ENCODE results near the gene DMXL1. TPM values are rescaled to one million over a fixed set of nuclear protein-coding genes. Genes with fewer than 3 reads are reported as not detected.

The DMXL1 gene
- total RNA-seq, 4 donors from 2014 or later: 40.7 to 80.9 (median 46.6) TPM

- TF ChIP-seq CTCF (IDR thresholded peaks at IDR 0.05): no peak
- ATAC-seq (ENCODE audit: low FRiP score) (no peak), DNase-seq (ENCODE audit: low spot score) (no peak)
Observed at GRCh38 chr5:119207105-119207504, 136.2 kb downstream of the DMXL1 start.

GRCh38 chr5:119212026-119212425 is 141.1 kb downstream of the DMXL1 start:
- no peak for ATAC-seq (ENCODE audit: low FRiP score)

GRCh38 chr5:119212676-119213075 is 141.8 kb downstream of the DMXL1 start:
- ATAC-seq (ENCODE audit: low FRiP score) (no peak), DNase-seq (ENCODE audit: low spot score) (no peak)
- no peak for TF ChIP-seq CTCF (IDR thresholded peaks at IDR 0.05)

More at GRCh38 chr5:119212026-119212425, 141.1 kb downstream of the DMXL1 start:
- TF ChIP-seq CTCF (IDR thresholded peaks at IDR 0.05): no peak
- no peak for DNase-seq (ENCODE audit: low spot score)

- ATAC-seq (ENCODE audit: low FRiP score) (no peak), DNase-seq (ENCODE audit: low spot score) (no peak)
- TF ChIP-seq CTCF (IDR thresholded peaks at IDR 0.05): no peak
Observed at GRCh38 chr5:119217183-119217582, 146.3 kb downstream of the DMXL1 start.

GRCh38 chr5:119218830-119219782 is 148.2 kb downstream of the DMXL1 start:
- no peak for TF ChIP-seq CTCF (IDR thresholded peaks at IDR 0.05)
- no peak for ATAC-seq (ENCODE audit: low FRiP score)
- no peak for DNase-seq (ENCODE audit: low spot score)

- ATAC-seq (ENCODE audit: low FRiP score) (no peak), DNase-seq (ENCODE audit: low spot score) (no peak)
- TF ChIP-seq CTCF (IDR thresholded peaks at IDR 0.05): no peak
Observed at GRCh38 chr5:119220576-119221197, 149.8 kb downstream of the DMXL1 start.
